CD8-positive, alpha-beta memory T cell (primary cell): ENCODE results near the gene F10. TPM values are rescaled to one million over a fixed set of nuclear protein-coding genes. Genes with fewer than 3 reads are reported as not detected.
A peak's percentile ranks its signal among the peaks of the same experiment; 100 is the strongest.

Source experiments
- CTCF ChIA-PET: fragments of 350-600 bp; sonication (Branson Sonifier 250); formaldehyde crosslinking; loops from one replicate; lab custom pipeline; 2021; ENCODE audit warnings: antibody characterized with exemption; lab: Charles Lee
- POLR2A ChIA-PET: fragments of 350-600 bp; sonication (Branson Sonifier 250); formaldehyde crosslinking; loops from one replicate; lab custom pipeline; 2021; ENCODE audit warnings: antibody characterized with exemption; lab: Charles Lee
- DNase-seq, 5 donors: peaks; one replicate each; pipeline versions ENCODE4 v3.0.0 to v3.0.0-alpha.2; 2020 to 2022; ENCODE audit warnings: mixed read lengths in 1 of 5
- H3K27ac ChIP-seq: one replicate; pipeline ENCODE4 v1.7.0; 2013; ENCODE audit warnings: low read depth, mild to moderate bottlenecking, low read length, moderate library complexity
- H3K27me3 ChIP-seq: 2 replicates; pipeline ENCODE4 v1.7.0; 2013; ENCODE audit warnings: low read length, mild to moderate bottlenecking; ENCODE audit not compliant: insufficient read depth, poor library complexity, severe bottlenecking
- H3K36me3 ChIP-seq: 2 replicates; pipeline ENCODE4 v1.7.0; 2013; ENCODE audit warnings: mild to moderate bottlenecking, low read length, moderate library complexity; ENCODE audit not compliant: insufficient read depth
- H3K4me1 ChIP-seq: 2 replicates; pipeline ENCODE4 v1.7.0; 2013; ENCODE audit warnings: mild to moderate bottlenecking, low read length, moderate library complexity; ENCODE audit not compliant: insufficient read depth
- H3K4me3 ChIP-seq: 2 replicates; pipeline ENCODE4 v1.7.0; 2013; ENCODE audit warnings: mild to moderate bottlenecking, low read length
- H3K9me3 ChIP-seq: 2 replicates; pipeline ENCODE4 v1.7.0; 2013; ENCODE audit warnings: mild to moderate bottlenecking, low read length
- H3K27ac Mint-ChIP-seq, 8 donors: one replicate each; pipeline ENCODE4 v1.8.0; 2020 to 2021; ENCODE audit warnings: mixed read lengths in 8 of 8, mild to moderate bottlenecking in 6 of 8, inconsistent platforms in 3 of 8, moderate library complexity in 3 of 8
- H3K27me3 Mint-ChIP-seq, 2 donors: one replicate each; pipeline ENCODE4 v1.8.0; 2020 to 2021; ENCODE audit warnings: mixed read lengths in 2 of 2, mild to moderate bottlenecking in 1 of 2, moderate library complexity in 1 of 2
- H3K36me3 Mint-ChIP-seq, 3 donors: one replicate each; pipeline ENCODE4 v1.8.0; 2020 to 2021; ENCODE audit warnings: mixed read lengths in 3 of 3, inconsistent platforms in 1 of 3, mild to moderate bottlenecking in 1 of 3
- H3K4me1 Mint-ChIP-seq, 3 donors: one replicate each; pipeline ENCODE4 v1.8.0; 2020 to 2021; ENCODE audit warnings: mixed read lengths in 3 of 3, inconsistent platforms in 1 of 3, mild to moderate bottlenecking in 1 of 3
- H3K4me3 Mint-ChIP-seq, 7 donors: one replicate each; pipeline ENCODE4 v1.8.0; 2020 to 2021; ENCODE audit warnings: mixed read lengths in 7 of 7, mild to moderate bottlenecking in 6 of 7, moderate library complexity in 4 of 7, inconsistent platforms in 2 of 7
- H3K9me3 Mint-ChIP-seq, 5 donors: one replicate each; pipeline ENCODE4 v1.8.0; 2020 to 2022; ENCODE audit warnings: mixed read lengths in 5 of 5, mild to moderate bottlenecking in 3 of 5, moderate library complexity in 2 of 5, inconsistent platforms in 1 of 5
- polyA plus RNA-seq: library from polyadenylated mRNA; unstranded; fragments of 300-500 nt; fragmentation: Illumina TruSeq; gene quantifications from one replicate; pipeline ENCODE4 v1.2.3, GENCODE V29; 2021
- total RNA-seq, 2 experiments: library from RNA; stranded (reverse); gene quantifications; one replicate each; pipeline ENCODE4 v1.2.3, GENCODE V29; 2021

Gene F10
- total and polyA plus RNA-seq, 3 experiments from 2014 or later, result not detected

DNA sequence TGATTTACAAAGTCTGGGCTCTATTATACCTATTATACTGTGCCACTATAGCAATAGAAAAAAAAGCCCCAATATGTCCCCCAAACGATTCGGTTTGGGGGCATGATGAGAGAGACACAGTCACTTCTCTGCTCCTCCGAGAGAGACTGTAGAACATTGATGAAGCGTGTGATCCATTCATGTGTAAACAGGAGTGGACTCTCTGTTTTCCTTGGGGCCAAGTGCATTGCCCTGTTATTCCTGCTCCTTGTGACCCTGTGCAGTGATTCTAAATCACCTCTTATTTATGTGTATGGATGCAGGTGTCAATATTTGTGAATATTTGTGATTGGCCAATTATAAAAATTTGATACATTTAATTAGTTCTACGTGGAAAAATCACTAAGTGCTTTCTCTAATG lies 17.0 kb downstream of the F10 start:
- Mint-ChIP-seq H3K27ac (no peak overlapping the region), H3K36me3 (no peaks in the 10 kb centered on the region), H3K4me1 (no peaks in the 10 kb centered on the region), H3K4me3 (no peak overlapping the region), H3K27me3 (peaks cover 3 to 4% of the 10 kb centered on the region in 2 donors), H3K9me3 (no peaks in the 10 kb centered on the region)
- no peaks in the 10 kb centered on the region for H3K4me1 ChIP-seq
- ChIA-PET CTCF (no interaction called here), POLR2A (no interaction called here)
- H3K4me3 ChIP-seq, result no peak overlapping the region
- DNase-seq, result no peak
- H3K27ac ChIP-seq, result no peak overlapping the region
- no peaks in the 10 kb centered on the region for H3K36me3 ChIP-seq
- no peaks in the 10 kb centered on the region for H3K27me3 ChIP-seq
- no peaks in the 10 kb centered on the region for H3K9me3 ChIP-seq

DNA sequence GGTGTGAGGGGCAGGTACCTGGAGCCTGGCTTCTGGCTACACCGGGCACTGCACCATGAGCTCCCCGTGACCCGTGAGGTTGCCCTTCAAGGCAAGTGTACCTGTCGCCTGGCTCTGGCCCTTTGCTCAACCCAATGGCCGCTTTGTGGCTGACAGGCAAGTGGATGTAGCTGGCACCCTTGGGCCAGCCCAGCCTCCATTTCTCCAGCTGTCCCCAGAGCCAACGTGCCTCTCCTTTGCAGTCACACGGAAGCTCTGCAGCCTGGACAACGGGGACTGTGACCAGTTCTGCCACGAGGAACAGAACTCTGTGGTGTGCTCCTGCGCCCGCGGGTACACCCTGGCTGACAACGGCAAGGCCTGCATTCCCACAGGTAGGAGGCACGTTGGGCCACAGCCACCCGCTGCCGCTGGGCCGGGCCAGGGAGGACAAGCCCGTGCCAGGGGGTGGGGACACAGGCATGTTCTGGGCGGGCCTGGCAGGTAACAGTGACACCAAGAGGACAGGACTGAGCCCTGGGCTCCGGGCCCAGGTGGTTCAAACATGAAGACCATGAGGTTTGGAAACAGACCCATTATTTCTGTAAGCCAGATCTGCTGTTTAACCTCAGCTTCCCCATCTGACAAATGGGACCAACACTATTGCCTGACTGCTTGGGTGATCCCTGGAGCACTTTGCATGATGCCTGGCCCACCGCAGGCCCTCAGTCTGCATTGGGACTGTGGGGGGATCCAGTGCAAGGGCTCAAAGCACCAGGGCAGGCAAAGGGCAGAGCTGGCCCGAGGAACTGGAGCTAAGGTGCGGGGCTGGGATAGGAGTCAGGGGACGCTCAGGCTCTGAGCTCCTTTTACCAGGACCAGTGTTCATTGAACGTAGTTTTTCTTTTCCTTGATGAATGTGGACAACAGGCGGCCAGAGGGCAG lies 18.3 kb downstream of the F10 start:
- Mint-ChIP-seq H3K36me3 (no peaks in the 10 kb centered on the region), H3K27me3 (peaks cover 6 to 7% of the 10 kb centered on the region in 2 donors), H3K9me3 (peaks cover 0 to 2% (median 0%) of the 10 kb centered on the region in 5 donors), H3K4me3 (no peak overlapping the region), H3K27ac (no peak overlapping the region), H3K4me1 (no peaks in the 10 kb centered on the region)
- CTCF ChIA-PET, result no interaction called here
- Histone ChIP-seq H3K4me1 (no peaks in the 10 kb centered on the region), H3K27ac (no peak overlapping the region), H3K4me3 (no peak overlapping the region), H3K9me3 (no peaks in the 10 kb centered on the region), H3K36me3 (no peaks in the 10 kb centered on the region), H3K27me3 (no peaks in the 10 kb centered on the region)
- POLR2A ChIA-PET, result no interaction called here
- DNase-seq, result no peak

- Histone ChIP-seq H3K9me3 (no peaks in the 10 kb centered on the region), H3K27ac (no peak overlapping the region), H3K4me1 (no peaks in the 10 kb centered on the region), H3K4me3 (no peak overlapping the region), H3K27me3 (no peaks in the 10 kb centered on the region), H3K36me3 (no peaks in the 10 kb centered on the region)
- no peaks in the 10 kb centered on the region for H3K4me1 Mint-ChIP-seq
- H3K36me3 Mint-ChIP-seq, result no peaks in the 10 kb centered on the region
- POLR2A ChIA-PET, result no interaction called here
- no peak overlapping the region for H3K4me3 Mint-ChIP-seq
- H3K27ac Mint-ChIP-seq, result no peak overlapping the region
- H3K9me3 Mint-ChIP-seq, result peaks cover 0 to 2% (median 0%) of the 10 kb centered on the region in 5 donors
- CTCF ChIA-PET, result no interaction called here
- peak in 1 of 5 donors; percentile 27 for DNase-seq
- H3K27me3 Mint-ChIP-seq, result peaks cover 7 to 9% of the 10 kb centered on the region in 2 donors
Observed at GRCh38 chr13:113141601-113141970, 19.0 kb downstream of the F10 start.

GRCh38 chr13:113142876-113143275 lies 20.3 kb downstream of the F10 start:
- ChIA-PET POLR2A (interaction anchor here (0.6 kb wide), 1 partner anchor 119 kb away, joined by 10 read pairs; no protein-coding TSS in a partner anchor), CTCF (no interaction called here)
- no peak overlapping the region for H3K4me3 Mint-ChIP-seq

DNA sequence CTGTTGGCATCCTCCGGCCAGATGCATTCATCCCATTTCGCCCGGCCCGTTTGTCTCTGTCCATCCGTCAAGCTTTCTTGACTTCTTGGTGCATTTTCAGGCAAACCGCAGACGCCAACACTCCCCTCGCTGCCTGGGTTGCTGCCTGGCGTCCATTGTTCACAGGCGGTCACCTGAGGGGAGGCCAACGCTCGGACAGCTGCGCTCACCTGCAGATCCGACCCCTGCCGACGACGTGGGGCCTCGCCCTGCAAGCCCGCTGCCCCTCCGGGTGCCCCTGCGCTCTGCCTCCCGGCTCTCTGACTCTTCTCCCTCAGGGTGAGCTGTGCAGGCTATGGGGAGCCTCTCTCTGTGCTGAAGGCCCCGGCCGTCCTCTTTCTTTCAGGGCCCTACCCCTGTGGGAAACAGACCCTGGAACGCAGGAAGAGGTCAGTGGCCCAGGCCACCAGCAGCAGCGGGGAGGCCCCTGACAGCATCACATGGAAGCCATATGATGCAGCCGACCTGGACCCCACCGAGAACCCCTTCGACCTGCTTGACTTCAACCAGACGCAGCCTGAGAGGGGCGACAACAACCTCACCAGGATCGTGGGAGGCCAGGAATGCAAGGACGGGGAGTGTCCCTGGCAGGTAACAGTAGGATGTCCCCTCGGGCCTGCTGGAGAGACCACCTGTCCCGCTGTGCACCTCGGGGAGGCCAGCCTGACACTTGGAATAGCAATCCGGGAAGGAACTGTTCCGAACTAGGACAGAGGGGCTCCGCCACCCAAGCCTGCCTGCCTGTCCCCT lies 21.1 kb downstream of the F10 start:
- no peak overlapping the region for H3K4me3 Mint-ChIP-seq
- ChIA-PET POLR2A (interaction anchor here (0.6 kb wide), 1 partner anchor 120 kb away, joined by 10 read pairs; no protein-coding TSS in a partner anchor), CTCF (interaction anchor here (0.5 kb wide), 1 partner anchor 55 kb away, joined by 3 read pairs; no protein-coding TSS in a partner anchor)
- H3K27me3 ChIP-seq, result no peaks in the 10 kb centered on the region
- H3K27ac ChIP-seq, result no peak overlapping the region
- no peak overlapping the region for H3K4me3 ChIP-seq
- no peaks in the 10 kb centered on the region for H3K4me1 Mint-ChIP-seq
- H3K36me3 ChIP-seq, result no peaks in the 10 kb centered on the region
- H3K4me1 ChIP-seq, result no peaks in the 10 kb centered on the region
- H3K9me3 ChIP-seq, result no peaks in the 10 kb centered on the region
- H3K27ac Mint-ChIP-seq, result no peak overlapping the region
- peaks cover 0 to 2% (median 0%) of the 10 kb centered on the region in 5 donors for H3K9me3 Mint-ChIP-seq
- DNase-seq, result no peak
- H3K27me3 Mint-ChIP-seq, result peaks cover 9 to 14% of the 10 kb centered on the region in 2 donors
- H3K36me3 Mint-ChIP-seq, result no peaks in the 10 kb centered on the region

More at GRCh38 chr13:113142876-113143275, 20.3 kb downstream of the F10 start:
- H3K27ac Mint-ChIP-seq, result no peak overlapping the region
- Histone ChIP-seq H3K36me3 (no peaks in the 10 kb centered on the region), H3K27ac (no peak overlapping the region), H3K9me3 (no peaks in the 10 kb centered on the region), H3K27me3 (no peaks in the 10 kb centered on the region), H3K4me1 (no peaks in the 10 kb centered on the region), H3K4me3 (no peak overlapping the region)
- H3K27me3 Mint-ChIP-seq, result peaks cover 9 to 14% of the 10 kb centered on the region in 2 donors
- H3K36me3 Mint-ChIP-seq, result no peaks in the 10 kb centered on the region
- peaks cover 0 to 2% (median 0%) of the 10 kb centered on the region in 5 donors for H3K9me3 Mint-ChIP-seq
- DNase-seq, result no peak
- H3K4me1 Mint-ChIP-seq, result no peaks in the 10 kb centered on the region

GRCh38 chr13:113144255-113144629 lies 21.6 kb downstream of the F10 start:
- H3K27me3 ChIP-seq, result no peaks in the 10 kb centered on the region
- no peak overlapping the region for H3K27ac ChIP-seq
- Mint-ChIP-seq H3K27me3 (peaks cover 9 to 11% of the 10 kb centered on the region in 2 donors), H3K36me3 (no peaks in the 10 kb centered on the region), H3K4me1 (no peaks in the 10 kb centered on the region), H3K27ac (no peak overlapping the region), H3K4me3 (no peak overlapping the region), H3K9me3 (peaks cover 0 to 2% (median 0%) of the 10 kb centered on the region in 5 donors)
- H3K4me3 ChIP-seq, result no peak overlapping the region
- no peaks in the 10 kb centered on the region for H3K36me3 ChIP-seq
- ChIA-PET CTCF (interaction anchor here (0.5 kb wide), 1 partner anchor 55 kb away, joined by 3 read pairs; no protein-coding TSS in a partner anchor), POLR2A (no interaction called here)
- H3K9me3 ChIP-seq, result no peaks in the 10 kb centered on the region
- H3K4me1 ChIP-seq, result no peaks in the 10 kb centered on the region
- DNase-seq, result no peak

GRCh38 chr13:113145496-113145895 lies 22.9 kb downstream of the F10 start:
- POLR2A ChIA-PET, result no interaction called here
- H3K27me3 Mint-ChIP-seq, result peaks cover 9 to 11% of the 10 kb centered on the region in 2 donors
- H3K9me3 ChIP-seq, result no peaks in the 10 kb centered on the region
- no peaks in the 10 kb centered on the region for H3K4me1 ChIP-seq
- H3K36me3 Mint-ChIP-seq, result no peaks in the 10 kb centered on the region
- H3K9me3 Mint-ChIP-seq, result peaks cover 0 to 2% (median 0%) of the 10 kb centered on the region in 5 donors
- H3K4me3 ChIP-seq, result no peak overlapping the region
- no peak overlapping the region for H3K27ac ChIP-seq
- H3K27me3 ChIP-seq, result no peaks in the 10 kb centered on the region
- CTCF ChIA-PET, result no interaction called here
- DNase-seq, result no peak
- H3K36me3 ChIP-seq, result no peaks in the 10 kb centered on the region
- H3K27ac Mint-ChIP-seq, result no peak overlapping the region
- H3K4me3 Mint-ChIP-seq, result no peak overlapping the region
- H3K4me1 Mint-ChIP-seq, result no peaks in the 10 kb centered on the region
